A549 treated with RU486 at 1 μM for 4 hours (cell line): ENCODE results near the gene EHMT1. TPM values are rescaled to one million over a fixed set of nuclear protein-coding genes. Genes with fewer than 3 reads are reported as not detected.

Experiments
- total RNA-seq: library from RNA; stranded (reverse); fragments of 200-300 nt; extraction: Qiagen RNA extraction; gene quantifications from 5 replicates; pipeline ENCODE4 v1.2.3, GENCODE V29; 2022; ENCODE audit warnings: low read depth

Gene EHMT1
- total RNA-seq = 35.7 to 43.9 TPM (median 40.5 TPM) in 5 replicates

GRCh38 chr9:137618105-137619067 is at the start of gene EHMT1:
TSS of gene EHMT1 (plus strand) at chr9:137619005. CDS start at chr9:137619029, 24 bp downstream.

GRCh38 chr9:137578518-137579258 is 40.1 kb upstream of the EHMT1 start, which contains the start of gene DPH7:
TSS of gene DPH7 (minus strand) at chr9:137578925. CDS start at chr9:137578777, 148 bp downstream.

GRCh38 chr9:137590469-137591383 is 28.1 kb upstream of the EHMT1 start, which contains the start of gene ZMYND19:
TSS of gene ZMYND19 (minus strand) at chr9:137590512. CDS start at chr9:137590263, 249 bp downstream.

GRCh38 chr9:137605121-137606004 is 13.4 kb upstream of the EHMT1 start, which contains the start of gene ARRDC1:
TSS of gene ARRDC1 (plus strand) at chr9:137605686. CDS start at chr9:137605718, 32 bp downstream.

GRCh38 chr9:137877506-137878122 is 258.8 kb downstream of the EHMT1 start, which contains the start of gene CACNA1B:
TSS of gene CACNA1B (plus strand) at chr9:137877782. CDS start at chr9:137877934, 152 bp downstream.

Other genes with a start within 250 kb of the EHMT1 start
- 4.0 to 7.3 TPM (median 5.5 TPM) in 5 replicates for gene EXD3, start 195.8 kb upstream of the EHMT1 start, total RNA-seq
- gene NOXA1, start 195.6 kb upstream of the EHMT1 start, total RNA-seq = 1.1 to 2.4 TPM (median 1.7 TPM) in 5 replicates
- 0.15 to 0.31 TPM (median 0.20 TPM) in 5 replicates for gene ENTPD8, start 177.6 kb upstream of the EHMT1 start, total RNA-seq
- gene NSMF, start 159.7 kb upstream of the EHMT1 start, total RNA-seq = 29.6 to 45.5 TPM (median 40.6 TPM) in 5 replicates
- 0.54 to 0.85 TPM (median 0.83 TPM) in 5 replicates for gene PNPLA7, start 68.6 kb upstream of the EHMT1 start, total RNA-seq
- 53.0 to 92.3 TPM (median 89.7 TPM) in 5 replicates for gene MRPL41, start 67.1 kb upstream of the EHMT1 start, total RNA-seq
- gene DPH7, start 40.1 kb upstream of the EHMT1 start, total RNA-seq = 22.0 to 30.8 TPM (median 25.4 TPM) in 5 replicates
- 33.6 to 54.8 TPM (median 52.3 TPM) in 5 replicates for gene ZMYND19, start 28.5 kb upstream of the EHMT1 start, total RNA-seq
- gene ARRDC1, start 13.3 kb upstream of the EHMT1 start, total RNA-seq = 19.3 to 30.4 TPM (median 28.1 TPM) in 5 replicates